Subcutaneous abdominal adipose tissue (tissue), 5 donors: ENCODE data around the gene ANKRD55.
"Not testable (repeated sequence)": the region's sequence is repeated elsewhere in the genome, so short reads cannot be mapped to it uniquely, and the experiment has no call there.

ENCODE experiments used
- H3K27ac ChIP-seq: one replicate; pipeline ENCODE4 v1.7.0; 2013; ENCODE audit warnings: low read depth, mild to moderate bottlenecking, inconsistent platforms, low read length, moderate library complexity
- H3K27me3 ChIP-seq, 5 donors: one replicate each; pipeline ENCODE4 v1.7.0; 2013; ENCODE audit warnings: low read length in 5 of 5, inconsistent platforms in 1 of 5; ENCODE audit not compliant: control insufficient read depth in 5 of 5, insufficient read depth in 4 of 5
- H3K36me3 ChIP-seq, 5 donors: one replicate each; pipeline ENCODE4 v1.7.0; 2013; ENCODE audit warnings: low read length in 5 of 5; ENCODE audit not compliant: control insufficient read depth in 5 of 5, insufficient read depth in 5 of 5
- H3K4me1 ChIP-seq, 5 donors: one replicate each; pipeline ENCODE4 v1.7.0; 2013; ENCODE audit warnings: low read length in 5 of 5, mild to moderate bottlenecking in 3 of 5, moderate library complexity in 1 of 5; ENCODE audit not compliant: control insufficient read depth in 5 of 5, insufficient read depth in 5 of 5
- H3K4me3 ChIP-seq, 5 donors: one replicate each; pipeline ENCODE4 v1.7.0; 2013; ENCODE audit warnings: low read length in 5 of 5, low read depth in 1 of 5
- H3K9ac ChIP-seq, 5 donors: one replicate each; pipeline ENCODE4 v1.7.0; 2013; ENCODE audit warnings: low read length in 5 of 5, mild to moderate bottlenecking in 4 of 5, moderate library complexity in 3 of 5
- H3K9me3 ChIP-seq, 5 donors: one replicate each; pipeline ENCODE4 v1.7.0; 2013; ENCODE audit warnings: low read length in 5 of 5; ENCODE audit not compliant: control insufficient read depth in 5 of 5
- donor health status: healthy.
- donor health status: healthy.
- donor health status: healthy.
- donor health status: healthy.
- donor health status: healthy.

The ANKRD55 gene

DNA sequence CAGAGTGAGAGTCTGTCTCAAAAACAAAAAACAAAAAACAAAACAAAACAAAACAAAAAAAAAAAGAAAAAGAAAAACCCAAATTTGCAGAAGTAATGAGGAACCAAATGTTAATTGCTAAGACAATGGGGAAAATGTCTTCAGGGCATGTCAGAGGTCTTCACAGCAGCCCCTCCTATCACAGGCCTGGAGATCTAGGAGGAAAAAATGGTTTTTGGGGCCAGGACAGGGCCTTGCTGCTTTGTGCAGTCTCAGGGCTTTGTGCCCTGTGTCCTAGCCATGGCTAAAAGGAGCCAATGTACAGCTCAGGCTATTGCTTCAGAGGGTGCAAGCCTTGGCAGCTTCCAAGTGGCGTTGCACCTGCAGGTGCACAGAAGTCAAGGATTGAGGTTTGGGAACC lies 9.1 kb upstream of the ANKRD55 start:
- not testable (repeated sequence) for H3K27ac ChIP-seq, H3K4me3 ChIP-seq, H3K36me3 ChIP-seq, H3K4me1 ChIP-seq, H3K27me3 ChIP-seq, H3K9me3 ChIP-seq, H3K9ac ChIP-seq

DNA sequence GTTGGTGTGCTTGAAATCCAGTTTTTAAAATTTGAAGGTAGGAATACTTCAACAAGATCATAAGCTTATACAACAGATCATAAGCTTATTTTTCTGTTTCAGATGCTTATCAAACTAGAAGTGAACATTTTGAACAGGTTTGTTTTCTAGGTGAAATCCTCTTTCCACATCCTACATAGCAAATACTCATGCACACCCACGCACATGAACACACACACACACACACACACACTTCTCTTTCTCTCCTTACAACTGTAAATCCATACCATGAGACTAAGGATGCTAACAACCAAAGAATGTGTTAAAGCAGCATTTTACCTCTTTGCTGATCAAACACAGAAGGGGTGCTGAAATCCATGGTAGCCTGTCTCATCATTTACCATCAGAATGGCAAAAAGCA lies 592 bp downstream of the ANKRD55 start:
- H3K27ac ChIP-seq: no peak overlapping the region
- no peaks in the 10 kb centered on the region for H3K36me3 ChIP-seq
- H3K4me3 ChIP-seq: no peak overlapping the region
- H3K9me3 ChIP-seq: no peaks in the 10 kb centered on the region
- no peak overlapping the region for H3K9ac ChIP-seq
- peaks cover 0 to 3% (median 0%) of the 10 kb centered on the region in 5 donors for H3K27me3 ChIP-seq
- H3K4me1 ChIP-seq: no peaks in the 10 kb centered on the region

- H3K4me1 ChIP-seq: no peaks in the 10 kb centered on the region
- no peak overlapping the region for H3K9ac ChIP-seq
- no peak overlapping the region for H3K4me3 ChIP-seq
- H3K27ac ChIP-seq: no peak overlapping the region
- H3K9me3 ChIP-seq: no peaks in the 10 kb centered on the region
- peaks cover 0 to 3% (median 0%) of the 10 kb centered on the region in 5 donors for H3K27me3 ChIP-seq
- no peaks in the 10 kb centered on the region for H3K36me3 ChIP-seq
Measured at GRCh38 chr5:56230576-56230975, 2.6 kb downstream of the ANKRD55 start.

DNA sequence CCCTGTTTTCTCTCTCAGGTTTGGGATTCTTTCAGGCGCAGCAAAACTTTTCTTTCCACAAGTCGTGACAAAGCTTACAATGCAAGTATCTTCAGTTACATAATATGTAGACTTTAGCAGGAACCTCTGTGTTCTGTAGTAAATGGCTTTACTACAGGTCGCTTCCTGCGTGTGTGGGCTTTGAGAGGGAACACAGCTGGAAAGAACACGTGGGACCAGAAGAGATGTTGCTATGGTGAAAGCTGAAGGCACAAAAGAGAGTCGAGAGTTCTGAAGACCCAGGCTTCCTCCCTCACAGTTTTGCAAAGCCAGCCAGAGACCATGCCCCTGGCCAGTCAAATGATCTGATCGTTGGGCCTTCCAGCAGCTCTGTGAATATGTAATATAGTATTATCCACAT lies 4.0 kb downstream of the ANKRD55 start:
- Histone ChIP-seq H3K27ac (no peak overlapping the region), H3K9me3 (no peaks in the 10 kb centered on the region), H3K4me1 (no peaks in the 10 kb centered on the region), H3K27me3 (peaks cover 0 to 3% (median 0%) of the 10 kb centered on the region in 5 donors), H3K4me3 (no peak overlapping the region), H3K36me3 (no peaks in the 10 kb centered on the region), H3K9ac (no peak overlapping the region)

DNA sequence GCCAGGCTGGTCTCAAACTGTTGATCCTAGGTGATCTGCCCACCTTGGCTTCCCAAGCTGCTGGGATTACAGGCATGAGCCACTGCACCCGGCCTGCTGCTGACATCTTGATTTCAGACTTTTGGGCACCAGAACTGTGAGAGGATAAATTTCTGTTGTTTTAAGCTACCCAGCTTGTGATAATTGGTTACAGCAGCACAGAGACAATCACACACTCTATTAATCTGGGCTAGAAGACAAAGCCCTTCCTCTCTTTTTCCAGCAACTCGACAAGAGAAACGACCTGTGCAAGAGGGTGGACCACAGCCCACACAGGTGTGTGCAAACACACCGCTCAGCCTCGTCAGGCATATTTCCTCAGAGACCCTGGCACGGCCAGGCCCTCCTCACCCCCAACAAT lies 4.5 kb downstream of the ANKRD55 start:
- no peak overlapping the region for H3K9ac ChIP-seq
- no peaks in the 10 kb centered on the region for H3K9me3 ChIP-seq
- no peak overlapping the region for H3K4me3 ChIP-seq
- H3K36me3 ChIP-seq: no peaks in the 10 kb centered on the region
- H3K4me1 ChIP-seq: no peaks in the 10 kb centered on the region
- peaks cover 0 to 3% (median 0%) of the 10 kb centered on the region in 5 donors for H3K27me3 ChIP-seq
- H3K27ac ChIP-seq: no peak overlapping the region

DNA sequence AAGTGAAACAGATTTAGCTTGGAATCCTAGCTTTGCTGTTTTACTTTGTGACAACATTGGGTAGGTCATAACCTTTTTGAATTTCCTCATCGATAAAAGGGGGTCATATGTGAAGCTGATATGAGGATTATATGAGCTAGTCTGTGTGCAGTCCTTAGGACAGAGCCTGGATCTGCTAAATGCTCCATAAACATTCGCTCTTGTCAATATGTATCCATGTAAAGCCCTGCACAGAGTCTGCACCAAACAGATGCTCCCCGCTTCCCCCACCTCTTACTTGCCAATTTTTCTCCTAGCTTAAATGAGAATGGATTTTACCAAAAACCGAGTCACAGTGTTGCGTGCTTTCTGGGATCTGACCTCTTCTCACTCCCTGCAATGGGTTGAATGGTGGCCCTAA lies 5.4 kb downstream of the ANKRD55 start:
- Histone ChIP-seq H3K4me3 (no peak overlapping the region), H3K4me1 (no peaks in the 10 kb centered on the region), H3K27me3 (peaks cover 0 to 3% (median 0%) of the 10 kb centered on the region in 5 donors), H3K36me3 (no peaks in the 10 kb centered on the region), H3K9me3 (no peaks in the 10 kb centered on the region), H3K27ac (no peak overlapping the region), H3K9ac (no peak overlapping the region)

- not testable (repeated sequence) for H3K36me3 ChIP-seq, H3K9me3 ChIP-seq, H3K27me3 ChIP-seq, H3K27ac ChIP-seq, H3K9ac ChIP-seq, H3K4me3 ChIP-seq, H3K4me1 ChIP-seq
Measured at GRCh38 chr5:56223298-56223697, 9.8 kb downstream of the ANKRD55 start.

DNA sequence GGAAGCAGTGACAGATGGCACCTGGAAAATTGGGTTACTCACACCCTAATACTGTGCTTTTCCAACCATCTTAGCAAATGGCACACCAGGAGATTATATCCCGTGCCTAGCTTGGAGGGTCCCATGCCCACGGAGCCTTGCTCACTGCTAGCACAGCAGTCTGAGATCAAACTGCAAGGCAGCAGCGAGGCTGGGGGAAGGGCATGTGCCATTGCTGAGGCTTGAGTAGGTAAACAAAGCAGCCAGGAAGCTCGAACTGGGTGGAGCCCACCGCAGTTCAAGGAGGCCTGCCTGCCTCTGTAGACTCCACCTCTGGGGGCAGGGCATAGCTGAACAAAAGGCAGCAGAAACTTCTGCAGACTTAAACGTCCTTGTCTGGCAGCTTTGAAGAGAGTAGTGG lies 11.5 kb downstream of the ANKRD55 start:
- H3K9me3 ChIP-seq, H3K4me3 ChIP-seq, H3K36me3 ChIP-seq, H3K27me3 ChIP-seq, H3K9ac ChIP-seq, H3K27ac ChIP-seq, H3K4me1 ChIP-seq: not testable (repeated sequence)

GRCh38 chr5:56215019-56215830 lies 17.9 kb downstream of the ANKRD55 start:
- peaks cover 0 to 8% (median 0%) of the 10 kb centered on the region in 5 donors for H3K9me3 ChIP-seq
- H3K9ac ChIP-seq: no peak overlapping the region
- H3K36me3 ChIP-seq: no peaks in the 10 kb centered on the region
- H3K27me3 ChIP-seq: no peaks in the 10 kb centered on the region
- peaks cover 0 to 11% (median 9%) of the 10 kb centered on the region in 5 donors for H3K4me1 ChIP-seq
- H3K4me3 ChIP-seq: no peak overlapping the region
- H3K27ac ChIP-seq: no peak overlapping the region

DNA sequence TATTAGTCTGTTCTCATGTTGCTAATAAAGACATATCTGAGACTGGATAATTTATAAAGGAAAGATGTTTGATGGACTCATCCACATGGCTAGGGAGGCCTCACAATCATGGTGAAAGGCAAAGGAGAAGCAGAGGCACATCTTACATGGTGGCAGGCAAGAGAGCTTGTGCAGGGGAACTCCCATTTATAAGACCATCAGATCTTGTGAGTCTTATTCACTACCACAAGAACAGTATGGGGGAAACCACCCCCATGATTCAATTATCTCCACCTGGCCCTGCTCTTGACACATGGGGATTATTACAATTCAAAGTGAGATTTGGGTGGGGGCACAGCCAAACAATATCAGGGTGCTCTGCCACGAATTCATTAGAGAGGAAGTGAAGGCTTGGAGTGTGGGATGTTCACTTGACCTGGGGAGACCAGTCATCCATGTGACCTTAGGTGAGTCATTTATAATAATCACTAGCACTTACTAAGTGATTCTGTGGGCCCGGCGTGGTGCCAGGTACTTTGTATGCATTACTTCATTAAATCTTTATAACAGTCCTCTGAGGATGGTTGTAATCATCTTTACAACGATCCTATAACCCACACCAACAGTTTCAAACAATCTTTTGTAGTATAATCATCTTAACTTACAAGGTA lies 19.1 kb downstream of the ANKRD55 start:
- peaks cover 0 to 11% (median 9%) of the 10 kb centered on the region in 5 donors for H3K4me1 ChIP-seq
- H3K27ac ChIP-seq, H3K36me3 ChIP-seq, H3K4me3 ChIP-seq, H3K9ac ChIP-seq, H3K27me3 ChIP-seq, H3K9me3 ChIP-seq: not testable (repeated sequence)
